Trophoblast cell (in vitro differentiated cells and primary cell): Measurements from ENCODE around the gene TACC2.

ENCODE experiments used
- DNase-seq, 2 donors: peaks; one replicate each; pipeline ENCODE4 v3.0.0-alpha.2; 2016
- H2AFZ ChIP-seq: 2 replicates; pipeline ENCODE4 v1.6.1; 2013; ENCODE audit warnings: low read length, moderate library complexity, mild to moderate bottlenecking; ENCODE audit not compliant: insufficient read depth, poor library complexity
- H2AK5ac ChIP-seq: 2 replicates; pipeline ENCODE4 v1.6.1; 2013; ENCODE audit warnings: mild to moderate bottlenecking, low read length
- H2BK120ac ChIP-seq: 2 replicates; pipeline ENCODE4 v1.6.1; 2013; ENCODE audit warnings: low read length, mild to moderate bottlenecking, moderate library complexity; ENCODE audit not compliant: insufficient read depth, poor library complexity
- H2BK12ac ChIP-seq: 2 replicates; pipeline ENCODE4 v1.6.1; 2013; ENCODE audit warnings: mild to moderate bottlenecking, low read length, moderate library complexity
- H2BK5ac ChIP-seq: 2 replicates; pipeline ENCODE4 v1.6.1; 2013; ENCODE audit warnings: low read length, low read depth, moderate library complexity, mild to moderate bottlenecking; ENCODE audit not compliant: poor library complexity
- H3K14ac ChIP-seq: 2 replicates; pipeline ENCODE4 v1.6.1; 2013; ENCODE audit warnings: mild to moderate bottlenecking, low read length
- H3K18ac ChIP-seq: 2 replicates; pipeline ENCODE4 v1.6.1; 2013; ENCODE audit warnings: mild to moderate bottlenecking, low read length
- H3K23ac ChIP-seq: 2 replicates; pipeline ENCODE4 v1.6.1; 2013; ENCODE audit warnings: low read length
- H3K27ac ChIP-seq: 2 replicates; pipeline ENCODE4 v1.5.1; 2013; ENCODE audit warnings: low read depth, mild to moderate bottlenecking, inconsistent platforms, low read length, moderate library complexity
- H3K27me3 ChIP-seq: 2 replicates; pipeline ENCODE4 v1.6.1; 2013; ENCODE audit warnings: inconsistent platforms, mild to moderate bottlenecking, low read length, moderate library complexity; ENCODE audit not compliant: insufficient read depth
- H3K36me3 ChIP-seq, 2 experiments: 1 replicate in 1 of 2; 2 replicates in 1 of 2; pipeline ENCODE4 v1.6.1; 2013; ENCODE audit warnings: low read length in 2 of 2, mild to moderate bottlenecking in 2 of 2, moderate library complexity in 1 of 2; ENCODE audit not compliant: insufficient read depth in 2 of 2, control insufficient read depth in 1 of 2
- H3K4ac ChIP-seq: 2 replicates; pipeline ENCODE4 v1.6.1; 2013; ENCODE audit warnings: low read depth, mild to moderate bottlenecking, low read length, moderate library complexity
- H3K4me1 ChIP-seq, 2 experiments: 1 replicate in 1 of 2; 2 replicates in 1 of 2; pipeline ENCODE4 v1.6.1; 2013; ENCODE audit warnings: low read length in 2 of 2, mild to moderate bottlenecking in 2 of 2, moderate library complexity in 1 of 2; ENCODE audit not compliant: insufficient read depth in 2 of 2, control insufficient read depth in 1 of 2
- H3K4me2 ChIP-seq: 2 replicates; pipeline ENCODE4 v1.6.1; 2013; ENCODE audit warnings: inconsistent platforms, mild to moderate bottlenecking, low read length, moderate library complexity
- H3K4me3 ChIP-seq: 2 replicates; pipeline ENCODE4 v1.5.1; 2013; ENCODE audit warnings: mild to moderate bottlenecking, low read depth, low read length, inconsistent platforms
- H3K79me1 ChIP-seq: one replicate; pipeline ENCODE4 v1.6.1; 2013; ENCODE audit warnings: low read length
- H3K79me2 ChIP-seq: 2 replicates; pipeline ENCODE4 v1.6.1; 2013; ENCODE audit warnings: low read length, mild to moderate bottlenecking; ENCODE audit not compliant: control insufficient read depth, insufficient read depth, poor library complexity
- H3K9ac ChIP-seq: 2 replicates; pipeline ENCODE4 v1.6.1; 2013; ENCODE audit warnings: mild to moderate bottlenecking, low read length
- H3K9me3 ChIP-seq: 2 replicates; pipeline ENCODE4 v1.6.1; 2013; ENCODE audit warnings: low read depth, mild to moderate bottlenecking, control low read depth, inconsistent platforms, low read length; ENCODE audit not compliant: insufficient read depth
- H4K12ac ChIP-seq: 2 replicates; pipeline ENCODE4 v1.6.1; 2013; ENCODE audit warnings: low read depth, mild to moderate bottlenecking, low read length, moderate library complexity
- H4K8ac ChIP-seq: 2 replicates; pipeline ENCODE4 v1.6.1; 2013; ENCODE audit warnings: low read depth, mild to moderate bottlenecking, low read length, moderate library complexity
- H4K91ac ChIP-seq: one replicate; pipeline ENCODE4 v1.6.1; 2013; ENCODE audit warnings: low read depth, mild to moderate bottlenecking, low read length, moderate library complexity
- WGBS: extraction: QIAGEN DNeasy Blood & Tissue Kit; methylation state at CpG from one replicate; pipeline ENCODE4 v1.1.7; 2013; ENCODE audit warnings: missing lambda C conversion rate; ENCODE audit not compliant: insufficient read length, insufficient coverage; ENCODE audit errors: extremely low coverage; 5-methylcytosine and 5-hydroxymethylcytosine counted together

The TACC2 gene

GRCh38 chr10:122044713-122045112 lies 55.8 kb downstream of the TACC2 start:
- Histone ChIP-seq H3K4me1 (peaks cover 2 to 4% of the 10 kb centered on the region in 2 experiments), H3K4me2 (no peak overlapping the region), H2BK120ac (no peak overlapping the region), H2AK5ac (no peak overlapping the region), H3K4me3 (no peak overlapping the region), H3K23ac (no peak overlapping the region), H4K12ac (no peak overlapping the region), H3K9me3 (no peaks in the 10 kb centered on the region), H3K9ac (no peak overlapping the region), H3K79me2 (no peaks in the 10 kb centered on the region), H3K27ac (no peak overlapping the region), H3K4ac (no peak overlapping the region), H2BK5ac (no peak overlapping the region), H3K14ac (no peak overlapping the region), H2AFZ (no peak overlapping the region), H4K91ac (no peak overlapping the region), H2BK12ac (no peak overlapping the region), H3K27me3 (no peaks in the 10 kb centered on the region), H3K18ac (no peak overlapping the region), H3K79me1 (no peaks in the 10 kb centered on the region), H3K36me3 (no peaks in the 10 kb centered on the region), H4K8ac (no peak overlapping the region)
- no CpG with 5 or more reads among the region's 9 CpGs for WGBS
- no peak for DNase-seq

- no peak overlapping the region for H2BK5ac ChIP-seq
- H3K4me3 ChIP-seq = no peak overlapping the region
- H3K79me1 ChIP-seq = no peaks in the 10 kb centered on the region
- H3K23ac ChIP-seq = no peak overlapping the region
- no peak overlapping the region for H2AFZ ChIP-seq
- H3K18ac ChIP-seq = no peak overlapping the region
- DNase-seq = no peak
- no peaks in the 10 kb centered on the region for H3K9me3 ChIP-seq
- no CpG with 5 or more reads among the region's 5 CpGs for WGBS
- no peaks in the 10 kb centered on the region for H3K79me2 ChIP-seq
- H2BK12ac ChIP-seq = no peak overlapping the region
- peaks cover 2 to 4% of the 10 kb centered on the region in 2 experiments for H3K4me1 ChIP-seq
- no peak overlapping the region for H2AK5ac ChIP-seq
- H3K27me3 ChIP-seq = no peaks in the 10 kb centered on the region
- no peak overlapping the region for H3K4ac ChIP-seq
- H3K14ac ChIP-seq = no peak overlapping the region
- H2BK120ac ChIP-seq = no peak overlapping the region
- H4K91ac ChIP-seq = no peak overlapping the region
- no peak overlapping the region for H3K27ac ChIP-seq
- H3K36me3 ChIP-seq = no peaks in the 10 kb centered on the region
- H4K12ac ChIP-seq = no peak overlapping the region
- H3K4me2 ChIP-seq = no peak overlapping the region
- H3K9ac ChIP-seq = no peak overlapping the region
- H4K8ac ChIP-seq = no peak overlapping the region
Observed at GRCh38 chr10:122045212-122045611, 56.2 kb downstream of the TACC2 start.

DNA sequence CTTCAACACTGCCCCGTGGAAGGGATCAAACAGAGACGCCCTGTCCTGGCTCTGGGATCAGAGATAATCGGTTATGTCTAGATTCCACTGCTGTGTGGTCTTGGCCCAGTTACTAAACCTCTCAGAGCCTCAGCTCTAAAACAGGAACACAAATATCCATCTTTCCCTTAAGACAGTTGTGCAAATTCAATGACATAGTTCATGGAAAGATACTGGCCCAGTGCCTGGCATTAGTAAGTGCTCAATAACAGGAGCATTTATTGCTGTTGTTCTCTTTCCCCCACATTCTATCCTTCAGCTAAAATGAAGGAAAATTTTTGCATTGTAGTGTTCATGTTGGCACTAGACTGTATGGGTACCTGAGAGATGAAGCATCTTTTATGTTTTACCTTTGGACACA lies 58.6 kb downstream of the TACC2 start:
- Histone ChIP-seq H3K23ac (no peak overlapping the region), H2AK5ac (no peak overlapping the region), H2BK12ac (no peak overlapping the region), H2BK120ac (no peak overlapping the region), H2AFZ (no peak overlapping the region), H3K79me2 (no peaks in the 10 kb centered on the region), H3K9me3 (no peaks in the 10 kb centered on the region), H2BK5ac (no peak overlapping the region), H4K8ac (no peak overlapping the region), H3K79me1 (no peaks in the 10 kb centered on the region), H3K18ac (no peak overlapping the region), H3K27ac (no peak overlapping the region), H3K9ac (no peak overlapping the region), H3K36me3 (no peaks in the 10 kb centered on the region), H3K4ac (no peak overlapping the region), H4K12ac (no peak overlapping the region), H3K4me2 (no peak overlapping the region), H3K4me1 (peaks cover 2 to 4% of the 10 kb centered on the region in 2 experiments), H3K27me3 (no peaks in the 10 kb centered on the region), H3K4me3 (no peak overlapping the region), H4K91ac (no peak overlapping the region), H3K14ac (no peak overlapping the region)
- WGBS = no CpG with 5 or more reads among the region's 3 CpGs
- no peak for DNase-seq

DNA sequence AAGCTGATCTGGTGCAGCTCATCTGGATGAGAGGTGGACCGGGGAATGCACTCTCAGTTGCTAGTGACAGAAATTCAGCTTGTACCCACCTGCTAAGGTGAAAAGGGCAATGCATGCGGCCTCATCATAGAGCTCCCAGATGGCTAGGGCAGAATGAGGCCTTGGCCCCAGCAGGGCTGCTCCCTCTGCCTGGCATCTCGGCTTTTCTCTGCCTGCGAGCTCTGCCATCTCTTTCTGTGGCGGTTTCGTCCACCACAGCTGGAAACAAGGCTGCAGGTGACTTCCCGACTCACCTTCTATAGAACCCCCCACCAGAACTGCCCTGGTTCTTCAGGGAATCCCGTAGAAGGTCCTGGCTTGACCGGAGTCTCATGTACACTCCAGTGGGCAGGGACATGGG lies 60.1 kb downstream of the TACC2 start:
- no peak overlapping the region for H2BK12ac ChIP-seq
- H3K79me1 ChIP-seq = no peaks in the 10 kb centered on the region
- H3K9me3 ChIP-seq = no peaks in the 10 kb centered on the region
- H4K8ac ChIP-seq = no peak overlapping the region
- H3K4ac ChIP-seq = no peak overlapping the region
- no peak overlapping the region for H4K91ac ChIP-seq
- H3K4me2 ChIP-seq = no peak overlapping the region
- no peak overlapping the region for H3K27ac ChIP-seq
- no peak overlapping the region for H2BK120ac ChIP-seq
- no peaks in the 10 kb centered on the region for H3K27me3 ChIP-seq
- H3K4me3 ChIP-seq = no peak overlapping the region
- H3K79me2 ChIP-seq = no peaks in the 10 kb centered on the region
- no peak overlapping the region for H2BK5ac ChIP-seq
- H2AK5ac ChIP-seq = no peak overlapping the region
- peaks cover 1 to 3% of the 10 kb centered on the region in 2 experiments for H3K4me1 ChIP-seq
- no CpG with 5 or more reads among the region's 9 CpGs for WGBS
- no peak overlapping the region for H3K18ac ChIP-seq
- no peaks in the 10 kb centered on the region for H3K36me3 ChIP-seq
- no peak for DNase-seq
- no peak overlapping the region for H3K23ac ChIP-seq
- H3K9ac ChIP-seq = no peak overlapping the region
- H3K14ac ChIP-seq = no peak overlapping the region
- no peak overlapping the region for H2AFZ ChIP-seq
- H4K12ac ChIP-seq = no peak overlapping the region
